AG10803 (cell line): Measurements from ENCODE around the gene PRAMEF18.
A peak's percentile ranks its signal among the peaks of the same experiment; 100 is the strongest.
"Not testable (repeated sequence)": the region's sequence is repeated elsewhere in the genome, so short reads cannot be mapped to it uniquely, and the experiment has no call there.

Experiments
- DNase-seq: peaks from one replicate; pipeline ENCODE4 v3.0.0; 2010; ENCODE audit warnings: low read depth
- H3K4me3 ChIP-seq: 2 replicates; pipeline ENCODE4 v1.5.1; 2011; ENCODE audit warnings: mild to moderate bottlenecking, low read length, control low read depth
- CTCF ChIP-seq: conservative IDR thresholded peaks from 2 replicates; pipeline ENCODE4 v1.5.1; 2011; ENCODE audit warnings: mild to moderate bottlenecking, low read length, control low read depth, inconsistent platforms

Gene PRAMEF18

GRCh38 chr1:13225675-13226204, at the start of gene PRAMEF18:
TSS of gene PRAMEF18 (minus strand) at chr1:13226154. CDS start at chr1:13226106, 48 bp downstream.
- not testable (repeated sequence) for DNase-seq, H3K4me3 ChIP-seq

- not testable (repeated sequence) for DNase-seq, H3K4me3 ChIP-seq
Measured at GRCh38 chr1:13265124-13265523, 39.2 kb upstream of the PRAMEF18 start.

- DNase-seq, H3K4me3 ChIP-seq: not testable (repeated sequence)
Measured at GRCh38 chr1:13253898-13254297, 27.9 kb upstream of the PRAMEF18 start, which contains the start of gene PRAMEF5. TSS of gene PRAMEF5 (plus strand) at chr1:13254198. CDS start at chr1:13259269, 5,071 bp downstream.

- not testable (repeated sequence) for H3K4me3 ChIP-seq, DNase-seq
Measured at GRCh38 chr1:13247122-13247521, 21.2 kb upstream of the PRAMEF18 start.

- not testable (repeated sequence) for H3K4me3 ChIP-seq, DNase-seq
Measured at GRCh38 chr1:13246554-13246871, 20.6 kb upstream of the PRAMEF18 start.

GRCh38 chr1:13245841-13246553, 20.0 kb upstream of the PRAMEF18 start:
- not testable (repeated sequence) for DNase-seq, H3K4me3 ChIP-seq

GRCh38 chr1:13243536-13244263, 17.7 kb upstream of the PRAMEF18 start:
- not testable (repeated sequence) for DNase-seq, H3K4me3 ChIP-seq

GRCh38 chr1:13239633-13240032, 13.7 kb upstream of the PRAMEF18 start:
- H3K4me3 ChIP-seq, DNase-seq: not testable (repeated sequence)

GRCh38 chr1:13237572-13237971, 11.6 kb upstream of the PRAMEF18 start:
- not testable (repeated sequence) for DNase-seq, H3K4me3 ChIP-seq

- H3K4me3 ChIP-seq, DNase-seq: not testable (repeated sequence)
Measured at GRCh38 chr1:13234057-13234456, 8.1 kb upstream of the PRAMEF18 start.

GRCh38 chr1:13232056-13232455, 6.1 kb upstream of the PRAMEF18 start:
- DNase-seq, H3K4me3 ChIP-seq: not testable (repeated sequence)

- H3K4me3 ChIP-seq, DNase-seq: not testable (repeated sequence)
Measured at GRCh38 chr1:13231061-13231750, 5.3 kb upstream of the PRAMEF18 start.

- H3K4me3 ChIP-seq, DNase-seq: not testable (repeated sequence)
Measured at GRCh38 chr1:13230601-13231000, 4.6 kb upstream of the PRAMEF18 start.

GRCh38 chr1:13230096-13230495, 4.1 kb upstream of the PRAMEF18 start:
- DNase-seq, H3K4me3 ChIP-seq: not testable (repeated sequence)

- H3K4me3 ChIP-seq, result no peak overlapping the region
- peak; percentile 22; the same call in 1 of the 2 replicates for TF ChIP-seq CTCF
Measured at GRCh38 chr1:13228343-13228781, 2.4 kb upstream of the PRAMEF18 start.

GRCh38 chr1:13227271-13228055, 1.5 kb upstream of the PRAMEF18 start:
- not testable (repeated sequence) for DNase-seq

More at GRCh38 chr1:13228343-13228781, 2.4 kb upstream of the PRAMEF18 start:
- no peak for DNase-seq

More at GRCh38 chr1:13227271-13228055, 1.5 kb upstream of the PRAMEF18 start:
- H3K4me3 ChIP-seq, result not testable (repeated sequence)
